AG04450 (cell line): ENCODE data around the gene WASF3. TPM values are rescaled to one million over a fixed set of nuclear protein-coding genes. Genes with fewer than 3 reads are reported as not detected.

ENCODE experiments used
- CTCF ChIA-PET: fragments of 300-600, 350-600 bp; formaldehyde crosslinking; extraction: SDS; loops from one replicate; lab custom pipeline; 2022; ENCODE audit warnings: antibody characterized with exemption, inconsistent platforms; lab: Charles Lee
- POLR2A ChIA-PET: fragments of 350-600 bp; formaldehyde crosslinking; extraction: SDS; loops from one replicate; lab custom pipeline; 2021; ENCODE audit warnings: antibody characterized with exemption, inconsistent platforms; lab: Yijun Ruan, JAX
- DNase-seq: peaks from one replicate; pipeline ENCODE4 v3.0.0-alpha.2; 2011; ENCODE audit warnings: low read depth, low spot score
- H3K27ac ChIP-seq: one replicate; pipeline ENCODE4 v1.5.1; 2012; ENCODE audit warnings: low read depth, low read length, control low read depth
- H3K27me3 ChIP-seq: one replicate; pipeline ENCODE4 v1.6.0; 2012; ENCODE audit warnings: low read length; ENCODE audit not compliant: control insufficient read depth, insufficient read depth
- H3K4me3 ChIP-seq: 2 replicates; pipeline ENCODE4 v1.5.1; 2011; ENCODE audit warnings: mild to moderate bottlenecking, low read depth, low read length, control low read depth
- H3K9me3 ChIP-seq: 2 replicates; pipeline ENCODE4 v1.5.1; 2012; ENCODE audit warnings: low read length; ENCODE audit not compliant: control insufficient read depth, insufficient read depth
- CTCF ChIP-seq: IDR thresholded peaks from 2 replicates; pipeline ENCODE4 v1.5.1; 2011; ENCODE audit warnings: low read depth, low read length, control low read depth, inconsistent platforms
- polyA plus RNA-seq: library from polyadenylated mRNA; depleted of rRNA; stranded (reverse); fragments of >200 nt; gene quantifications from 2 replicates; pipeline ENCODE4 v1.2.3, GENCODE V29; 2011

WASF3 gene
- polyA plus RNA-seq, 1 experiment, result 11.3 TPM

GRCh38 chr13:26538363-26539317 is 18.8 kb upstream of the WASF3 start:
- ChIA-PET POLR2A (no interaction called here), CTCF (interaction anchor here (0.7 to 0.9 kb wide), 2 partner anchors 42 to 154 kb away, joined by 3 to 4 read pairs; no protein-coding TSS in a partner anchor)
- DNase-seq, result no peak
- no peak for TF ChIP-seq CTCF
- Histone ChIP-seq H3K27ac (no peak overlapping the region), H3K4me3 (no peak overlapping the region), H3K9me3 (no peaks in the 10 kb centered on the region), H3K27me3 (peaks cover 9% of the 10 kb centered on the region)

GRCh38 chr13:26539738-26540292 is 17.7 kb upstream of the WASF3 start:
- ChIA-PET POLR2A (no interaction called here), CTCF (interaction anchor here (1.3 kb wide), 1 partner anchor 158 kb away, joined by 3 read pairs; no protein-coding TSS in a partner anchor)
- Histone ChIP-seq H3K27ac (no peak overlapping the region), H3K9me3 (no peaks in the 10 kb centered on the region), H3K4me3 (no peak overlapping the region), H3K27me3 (peaks cover 13% of the 10 kb centered on the region)
- DNase-seq, result no peak
- TF ChIP-seq CTCF, result no peak

- Histone ChIP-seq H3K4me3 (no peak overlapping the region), H3K27ac (no peak overlapping the region), H3K9me3 (no peaks in the 10 kb centered on the region), H3K27me3 (peaks cover 13% of the 10 kb centered on the region)
- DNase-seq, result no peak
- ChIA-PET CTCF (interaction anchor here (1.3 kb wide), 1 partner anchor 158 kb away, joined by 3 read pairs; no protein-coding TSS in a partner anchor), POLR2A (no interaction called here)
- no peak for TF ChIP-seq CTCF
These were observed 17.1 kb upstream of the WASF3 start for GRCh38 chr13:26540334-26540733.

GRCh38 chr13:26541041-26541440 is 16.4 kb upstream of the WASF3 start:
- H3K27ac ChIP-seq, result no peak overlapping the region
- ChIA-PET CTCF (interaction anchor here (1.3 kb wide), 1 partner anchor 157 kb away, joined by 3 read pairs; no protein-coding TSS in a partner anchor), POLR2A (no interaction called here)
- peaks cover 13% of the 10 kb centered on the region for H3K27me3 ChIP-seq
- DNase-seq, result no peak
- no peak overlapping the region for H3K4me3 ChIP-seq
- H3K9me3 ChIP-seq, result no peaks in the 10 kb centered on the region
- TF ChIP-seq CTCF, result no peak
